SH-SY5Y (cell line): ENCODE measurements around the gene ENOX1.

Source experiments
- GATA2 ChIP-seq: IDR thresholded peaks from 2 replicates; pipeline ENCODE4 v1.6.1; 2011; ENCODE audit warnings: mild to moderate bottlenecking, low read depth, low read length
- GATA3 ChIP-seq: IDR thresholded peaks from 2 replicates; pipeline ENCODE4 v1.6.1; 2011; ENCODE audit warnings: low read depth, mild to moderate bottlenecking, low read length, moderate library complexity

GRCh38 chr13:43434191-43434590, 352.6 kb downstream of the ENOX1 start:
- TF ChIP-seq GATA2 (no peak), GATA3 (no peak)
